GM13977 (cell line): Measurements from ENCODE around the gene CAPN11.

Source experiments
- DNase-seq: peaks from one replicate; pipeline ENCODE4 v3.0.0; 2012; ENCODE audit warnings: low spot score
- CTCF ChIP-seq: IDR thresholded peaks from 2 replicates; pipeline ENCODE4 v1.5.1; 2012; ENCODE audit warnings: mild to moderate bottlenecking, control low read depth; ENCODE audit not compliant: insufficient read depth; ENCODE audit errors: extremely low read depth, missing control alignments
- in situ Hi-C: fragments of 300-500 bp; cut with MboI; formaldehyde crosslinking; loops from one replicate; pipeline ENCODE4 v1.12.0; 2022; ENCODE audit warnings: low sequenced_read_pairs, low pct_unique_long_range_greater_than_20kb, mixed read lengths, inconsistent platforms; ENCODE audit not compliant: unreplicated experiment

Gene CAPN11

DNA sequence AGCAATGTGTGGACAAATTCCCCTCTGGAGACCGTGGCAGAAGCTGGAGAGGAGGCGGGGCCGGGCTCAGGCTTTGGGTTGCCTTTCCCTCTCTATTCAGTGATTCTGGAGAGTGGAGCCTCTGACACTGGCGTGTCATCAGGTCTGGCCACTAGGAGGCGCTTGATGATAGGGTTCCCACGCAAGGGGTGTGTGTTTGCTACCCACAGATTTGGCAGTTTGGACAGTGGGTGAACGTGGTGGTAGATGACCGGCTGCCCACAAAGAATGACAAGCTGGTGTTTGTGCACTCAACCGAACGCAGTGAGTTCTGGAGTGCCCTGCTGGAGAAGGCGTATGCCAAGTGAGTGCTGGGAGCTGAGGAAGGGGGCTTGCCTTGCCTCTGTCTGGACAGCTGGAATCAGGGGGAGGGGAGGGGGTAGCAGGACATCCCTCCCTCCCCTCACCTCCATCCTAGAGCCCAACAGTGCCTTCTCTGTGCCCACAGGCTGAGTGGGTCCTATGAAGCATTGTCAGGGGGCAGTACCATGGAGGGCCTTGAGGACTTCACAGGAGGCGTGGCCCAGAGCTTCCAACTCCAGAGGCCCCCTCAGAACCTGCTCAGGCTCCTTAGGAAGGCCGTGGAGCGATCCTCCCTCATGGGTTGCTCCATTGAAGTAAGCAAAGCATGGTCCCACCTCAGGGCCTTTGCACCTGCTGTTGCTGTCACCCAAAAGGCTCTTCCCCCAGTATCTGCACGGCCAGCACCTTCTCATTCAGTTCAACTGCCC is 14.3 kb downstream of the CAPN11 start:
- in situ Hi-C loops = loop anchor here (5.0 to 25.0 kb wide), 2 partner anchors 64 to 164 kb away; partner anchors contain the start of gene SPATS1
- DNase-seq = peak; percentile 87
- peak; percentile 91 for TF ChIP-seq CTCF

- DNase-seq = no peak
- TF ChIP-seq CTCF = no peak
- in situ Hi-C loops = no loop called here
These were observed 17.6 kb downstream of the CAPN11 start for GRCh38 chr6:44176130-44176761.

GRCh38 chr6:44176762-44177509 is 18.3 kb downstream of the CAPN11 start:
- TF ChIP-seq CTCF = no peak
- in situ Hi-C loops = no loop called here
- peak; percentile 75 for DNase-seq

DNA sequence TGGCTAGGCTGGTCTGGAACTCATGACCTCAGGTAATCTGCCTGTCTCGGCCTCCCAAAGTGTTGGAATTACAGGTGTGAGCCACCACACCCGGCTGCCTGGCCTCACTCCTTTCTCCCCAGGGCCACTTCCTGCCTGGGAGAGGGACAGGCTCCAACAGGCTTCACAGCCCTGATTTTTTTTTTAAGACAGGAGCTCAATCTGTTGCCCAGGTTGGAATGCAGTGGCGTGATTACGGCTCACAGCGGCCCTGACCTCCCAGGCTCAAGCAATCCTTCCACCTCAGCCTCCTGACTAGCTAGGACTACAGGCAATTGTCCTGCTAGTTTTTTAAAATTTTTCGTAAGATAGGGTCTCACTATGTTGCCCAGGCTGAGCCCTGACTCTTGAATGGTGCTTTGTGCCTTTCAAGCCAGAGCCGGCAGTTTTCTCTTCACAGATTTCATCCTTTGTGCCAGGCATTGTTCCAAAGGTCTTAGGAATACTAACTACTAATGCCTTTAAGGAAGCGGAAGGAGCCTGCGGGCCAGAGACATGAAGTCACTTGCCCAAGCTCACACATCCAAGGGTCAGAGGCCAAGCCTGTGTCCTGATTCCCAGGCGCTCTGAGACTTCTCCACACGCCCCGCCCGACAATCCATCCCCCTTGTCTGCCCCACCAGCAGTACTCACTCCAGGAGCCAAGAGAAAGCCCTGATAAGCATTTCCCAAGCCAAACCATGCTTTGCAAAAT is 19.2 kb downstream of the CAPN11 start:
- in situ Hi-C loops = no loop called here
- DNase-seq = no peak
- no peak for TF ChIP-seq CTCF

GRCh38 chr6:44178424-44179071 is 19.9 kb downstream of the CAPN11 start:
- no peak for TF ChIP-seq CTCF
- in situ Hi-C loops = no loop called here

More at GRCh38 chr6:44178424-44179071, 19.9 kb downstream of the CAPN11 start:
- no peak for DNase-seq
